ENCODE data around the gene SLC15A1. TPM values are rescaled to one million over a fixed set of nuclear protein-coding genes. Genes with fewer than 3 reads are reported as not detected.

SLC15A1 gene
- total RNA-seq, result not detected

- ATAC-seq (replicated peaks in 1 of 2), result no peak
- peak within 1 kb of the TSS; percentile 50 to 64 for H3K4me3 Mint-ChIP-seq
These were observed at the start of gene SLC15A1 for GRCh38 chr13:98752467-98753290. TSS of gene SLC15A1 (minus strand) at chr13:98752672. CDS start at chr13:98752598, 74 bp downstream.

GRCh38 chr13:98801626-98802418, 49.4 kb upstream of the SLC15A1 start:
- Mint-ChIP-seq H3K4me3 (no peak overlapping the region), H3K9me3 (no peaks in the 10 kb centered on the region), H3K27ac (no peak overlapping the region), H3K27me3 (ENCODE audit: low read depth) (no peaks in the 10 kb centered on the region), H3K4me1 (ENCODE audit: low read depth) (peaks cover 4% of the 10 kb centered on the region), H3K36me3 (ENCODE audit: insufficient read depth in 2 of 2) (peaks cover 0 to 4% of the 10 kb centered on the region in 2 donors)
- DNase-seq, result no peak
- ATAC-seq (replicated peaks in 1 of 2), result no peak

More at GRCh38 chr13:98752467-98753290, at the start of gene SLC15A1:
- DNase-seq, result no peak
- Mint-ChIP-seq H3K36me3 (ENCODE audit: insufficient read depth in 2 of 2) (peaks cover 5 to 7% of the 10 kb centered on the region in 2 donors), H3K27me3 (ENCODE audit: low read depth) (peaks cover 61% of the 10 kb centered on the region), H3K27ac (no peak within 1 kb of the TSS), H3K4me1 (ENCODE audit: low read depth) (no peaks in the 10 kb centered on the region), H3K9me3 (peaks cover 4 to 6% of the 10 kb centered on the region in 2 donors)

- Mint-ChIP-seq H3K4me1 (ENCODE audit: low read depth) (peaks cover 4% of the 10 kb centered on the region), H3K36me3 (ENCODE audit: insufficient read depth in 2 of 2) (peaks cover 4 to 9% of the 10 kb centered on the region in 2 donors), H3K27me3 (ENCODE audit: low read depth) (no peaks in the 10 kb centered on the region), H3K27ac (no peak overlapping the region), H3K4me3 (no peak overlapping the region), H3K9me3 (no peaks in the 10 kb centered on the region)
- DNase-seq, result no peak
- no peak for ATAC-seq (replicated peaks in 1 of 2)
These were observed 47.6 kb upstream of the SLC15A1 start for GRCh38 chr13:98800078-98800477.

- Mint-ChIP-seq H3K4me3 (no peak overlapping the region), H3K4me1 (ENCODE audit: low read depth) (peaks cover 4% of the 10 kb centered on the region), H3K27ac (no peak overlapping the region), H3K36me3 (ENCODE audit: insufficient read depth in 2 of 2) (peaks cover 10 to 16% of the 10 kb centered on the region in 2 donors), H3K27me3 (ENCODE audit: low read depth) (no peaks in the 10 kb centered on the region), H3K9me3 (no peaks in the 10 kb centered on the region)
- no peak for DNase-seq
- ATAC-seq (replicated peaks in 1 of 2), result no peak
These were observed 46.6 kb upstream of the SLC15A1 start for GRCh38 chr13:98798849-98799645.

- Mint-ChIP-seq H3K36me3 (ENCODE audit: insufficient read depth in 2 of 2) (peaks cover 10 to 18% of the 10 kb centered on the region in 2 donors), H3K4me3 (no peak overlapping the region), H3K9me3 (no peaks in the 10 kb centered on the region), H3K27ac (no peak overlapping the region), H3K27me3 (ENCODE audit: low read depth) (no peaks in the 10 kb centered on the region), H3K4me1 (ENCODE audit: low read depth) (peaks cover 4% of the 10 kb centered on the region)
- no peak for ATAC-seq (replicated peaks in 1 of 2)
- DNase-seq, result no peak
These were observed 45.0 kb upstream of the SLC15A1 start for GRCh38 chr13:98797456-98797855.

- H3K4me3 Mint-ChIP-seq, result no peak overlapping the region
These were observed 44.3 kb upstream of the SLC15A1 start for GRCh38 chr13:98796798-98797197.

GRCh38 chr13:98796191-98796590, 43.7 kb upstream of the SLC15A1 start:
- Mint-ChIP-seq H3K36me3 (ENCODE audit: insufficient read depth in 2 of 2) (peaks cover 11 to 18% of the 10 kb centered on the region in 2 donors), H3K27me3 (ENCODE audit: low read depth) (no peaks in the 10 kb centered on the region)
- no peak for DNase-seq

More at GRCh38 chr13:98796798-98797197, 44.3 kb upstream of the SLC15A1 start:
- H3K27me3 Mint-ChIP-seq (ENCODE audit: low read depth), result no peaks in the 10 kb centered on the region
- DNase-seq, result no peak
- H3K36me3 Mint-ChIP-seq (ENCODE audit: insufficient read depth in 2 of 2), result peaks cover 11 to 18% of the 10 kb centered on the region in 2 donors
- H3K4me1 Mint-ChIP-seq (ENCODE audit: low read depth), result peaks cover 4% of the 10 kb centered on the region
- peaks cover 0 to 3% of the 10 kb centered on the region in 2 donors for H3K9me3 Mint-ChIP-seq
- ATAC-seq (replicated peaks in 1 of 2), result no peak
- no peak overlapping the region for H3K27ac Mint-ChIP-seq

GRCh38 chr13:98795220-98795619, 42.7 kb upstream of the SLC15A1 start:
- no peak for ATAC-seq (replicated peaks in 1 of 2)
- H3K4me3 Mint-ChIP-seq, result no peak overlapping the region
- H3K27ac Mint-ChIP-seq, result no peak overlapping the region
- peaks cover 4% of the 10 kb centered on the region for H3K4me1 Mint-ChIP-seq (ENCODE audit: low read depth)
- H3K36me3 Mint-ChIP-seq (ENCODE audit: insufficient read depth in 2 of 2), result peaks cover 11 to 18% of the 10 kb centered on the region in 2 donors
- H3K9me3 Mint-ChIP-seq, result peaks cover 0 to 3% of the 10 kb centered on the region in 2 donors
- DNase-seq, result no peak
- no peaks in the 10 kb centered on the region for H3K27me3 Mint-ChIP-seq (ENCODE audit: low read depth)

More at GRCh38 chr13:98796191-98796590, 43.7 kb upstream of the SLC15A1 start:
- ATAC-seq (replicated peaks in 1 of 2), result no peak
- peaks cover 4% of the 10 kb centered on the region for H3K4me1 Mint-ChIP-seq (ENCODE audit: low read depth)
- H3K9me3 Mint-ChIP-seq, result peaks cover 0 to 3% of the 10 kb centered on the region in 2 donors
- H3K27ac Mint-ChIP-seq, result no peak overlapping the region
- no peak overlapping the region for H3K4me3 Mint-ChIP-seq

GRCh38 chr13:98794498-98794897, 42.0 kb upstream of the SLC15A1 start:
- Mint-ChIP-seq H3K27me3 (ENCODE audit: low read depth) (no peaks in the 10 kb centered on the region), H3K27ac (no peak overlapping the region), H3K36me3 (ENCODE audit: insufficient read depth in 2 of 2) (peaks cover 11 to 18% of the 10 kb centered on the region in 2 donors), H3K4me1 (ENCODE audit: low read depth) (peaks cover 4% of the 10 kb centered on the region), H3K4me3 (no peak overlapping the region), H3K9me3 (peaks cover 0 to 3% of the 10 kb centered on the region in 2 donors)
- no peak for ATAC-seq (replicated peaks in 1 of 2)
- DNase-seq, result no peak

- H3K27me3 Mint-ChIP-seq (ENCODE audit: low read depth), result peaks cover 13% of the 10 kb centered on the region
These were observed 40.5 kb upstream of the SLC15A1 start for GRCh38 chr13:98792785-98793495.

GRCh38 chr13:98792321-98792720, 39.8 kb upstream of the SLC15A1 start:
- ATAC-seq (replicated peaks in 1 of 2), result no peak
- Mint-ChIP-seq H3K9me3 (peaks cover 2 to 3% of the 10 kb centered on the region in 2 donors), H3K27me3 (ENCODE audit: low read depth) (peaks cover 19% of the 10 kb centered on the region), H3K4me3 (no peak overlapping the region), H3K4me1 (ENCODE audit: low read depth) (peaks cover under 1% of the 10 kb centered on the region), H3K27ac (no peak overlapping the region), H3K36me3 (ENCODE audit: insufficient read depth in 2 of 2) (peaks cover 11 to 18% of the 10 kb centered on the region in 2 donors)
- no peak for DNase-seq

More at GRCh38 chr13:98792785-98793495, 40.5 kb upstream of the SLC15A1 start:
- no peak for ATAC-seq (replicated peaks in 1 of 2)
- DNase-seq, result no peak
- Mint-ChIP-seq H3K4me3 (no peak overlapping the region), H3K9me3 (peaks cover 2 to 3% of the 10 kb centered on the region in 2 donors), H3K4me1 (ENCODE audit: low read depth) (peaks cover 4% of the 10 kb centered on the region), H3K27ac (no peak overlapping the region), H3K36me3 (ENCODE audit: insufficient read depth in 2 of 2) (peaks cover 11 to 18% of the 10 kb centered on the region in 2 donors)

- H3K27me3 Mint-ChIP-seq (ENCODE audit: low read depth), result peaks cover 27% of the 10 kb centered on the region
- peaks cover 2 to 3% of the 10 kb centered on the region in 2 donors for H3K9me3 Mint-ChIP-seq
- peaks cover 11 to 16% of the 10 kb centered on the region in 2 donors for H3K36me3 Mint-ChIP-seq (ENCODE audit: insufficient read depth in 2 of 2)
- H3K4me1 Mint-ChIP-seq (ENCODE audit: low read depth), result no peaks in the 10 kb centered on the region
- no peak overlapping the region for H3K27ac Mint-ChIP-seq
- DNase-seq, result no peak
- no peak overlapping the region for H3K4me3 Mint-ChIP-seq
- ATAC-seq (replicated peaks in 1 of 2), result no peak
These were observed 39.1 kb upstream of the SLC15A1 start for GRCh38 chr13:98791611-98792010.

Measured in activated T-cell treated with anti-CD3 and anti-CD28 coated beads, Interleukin-2, amount 50 U/mL, for 72 hours (primary cell).